ENCODE measurements around the gene GLP1R. TPM values are rescaled to one million over a fixed set of nuclear protein-coding genes. Genes with fewer than 3 reads are reported as not detected.

Gene GLP1R
- total and polyA plus RNA-seq, 2 donors from 2014 or later = 0.13 to 0.22 TPM

- Histone ChIP-seq H3K27ac (ENCODE audit: low read depth in 2 of 2, low read length in 2 of 2) (no peak overlapping the region), H3K4me1 (ENCODE audit: control insufficient read depth in 2 of 3, insufficient read depth in 2 of 3, low read depth in 1 of 3, low read length in 3 of 3) (no peaks in the 10 kb centered on the region), H3K36me3 (ENCODE audit: control insufficient read depth in 2 of 3, insufficient read depth in 3 of 3, low read length in 3 of 3) (no peaks in the 10 kb centered on the region), H3K9ac (ENCODE audit: low read length in 3 of 3) (no peak overlapping the region), H3K9me3 (ENCODE audit: control insufficient read depth in 2 of 3, insufficient read depth in 1 of 3, low read length in 3 of 3) (no peaks in the 10 kb centered on the region), H3K27me3 (ENCODE audit: control insufficient read depth, insufficient read depth, low read length) (no peaks in the 10 kb centered on the region), H3K4me3 (ENCODE audit: low read length in 3 of 3) (no peak overlapping the region)
- FAIRE-seq (no peak), DNase-seq (no peak)
- intact Hi-C loops (cut with DNase I) = no loop called here
- TF ChIP-seq, protein P1, sequence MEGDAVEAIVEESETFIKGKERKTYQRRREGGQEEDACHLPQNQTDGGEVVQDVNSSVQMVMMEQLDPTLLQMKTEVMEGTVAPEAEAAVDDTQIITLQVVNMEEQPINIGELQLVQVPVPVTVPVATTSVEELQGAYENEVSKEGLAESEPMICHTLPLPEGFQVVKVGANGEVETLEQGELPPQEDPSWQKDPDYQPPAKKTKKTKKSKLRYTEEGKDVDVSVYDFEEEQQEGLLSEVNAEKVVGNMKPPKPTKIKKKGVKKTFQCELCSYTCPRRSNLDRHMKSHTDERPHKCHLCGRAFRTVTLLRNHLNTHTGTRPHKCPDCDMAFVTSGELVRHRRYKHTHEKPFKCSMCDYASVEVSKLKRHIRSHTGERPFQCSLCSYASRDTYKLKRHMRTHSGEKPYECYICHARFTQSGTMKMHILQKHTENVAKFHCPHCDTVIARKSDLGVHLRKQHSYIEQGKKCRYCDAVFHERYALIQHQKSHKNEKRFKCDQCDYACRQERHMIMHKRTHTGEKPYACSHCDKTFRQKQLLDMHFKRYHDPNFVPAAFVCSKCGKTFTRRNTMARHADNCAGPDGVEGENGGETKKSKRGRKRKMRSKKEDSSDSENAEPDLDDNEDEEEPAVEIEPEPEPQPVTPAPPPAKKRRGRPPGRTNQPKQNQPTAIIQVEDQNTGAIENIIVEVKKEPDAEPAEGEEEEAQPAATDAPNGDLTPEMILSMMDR (IDR thresholded peaks at IDR 0.05; ENCODE audit: borderline replicate concordance, extremely low read depth, insufficient read depth) = no peak
These were observed 5.4 kb downstream of the GLP1R start for GRCh38 chr6:39053854-39054576.

DNA sequence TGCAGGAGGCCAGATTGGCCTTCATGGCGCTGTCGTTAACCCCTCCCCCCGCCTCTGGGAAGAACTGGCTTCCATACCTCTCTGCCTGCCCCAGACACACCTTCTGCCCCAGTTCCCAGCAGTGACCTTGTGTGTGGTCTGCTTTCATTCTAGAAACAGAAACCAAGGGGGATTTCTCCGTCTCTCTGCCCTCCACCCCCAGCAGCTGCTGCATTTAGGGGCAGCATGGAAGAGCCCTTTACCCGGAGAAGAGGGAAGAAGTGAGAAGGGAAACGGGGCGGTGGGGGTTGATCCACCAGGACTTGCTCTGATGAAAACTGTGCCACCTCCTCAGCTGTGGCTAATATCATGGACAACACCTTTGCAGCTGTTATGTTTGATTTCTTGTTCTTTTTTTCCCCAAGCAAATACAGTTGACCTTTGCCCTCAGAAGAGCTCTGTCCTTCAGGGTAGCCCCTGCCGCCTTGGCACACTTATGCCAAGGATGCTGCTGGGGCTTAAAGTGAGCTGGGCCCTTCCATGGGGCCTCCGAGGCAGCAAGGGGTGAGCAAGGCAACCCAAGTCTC, 6.1 kb downstream of the GLP1R start:
- Histone ChIP-seq H3K9me3 (ENCODE audit: control insufficient read depth in 2 of 3, insufficient read depth in 1 of 3, low read length in 3 of 3) (no peaks in the 10 kb centered on the region), H3K27ac (ENCODE audit: low read depth in 2 of 2, low read length in 2 of 2) (no peak overlapping the region), H3K9ac (ENCODE audit: low read length in 3 of 3) (no peak overlapping the region), H3K36me3 (ENCODE audit: control insufficient read depth in 2 of 3, insufficient read depth in 3 of 3, low read length in 3 of 3) (no peaks in the 10 kb centered on the region), H3K27me3 (ENCODE audit: control insufficient read depth, insufficient read depth, low read length) (no peaks in the 10 kb centered on the region), H3K4me3 (ENCODE audit: low read length in 3 of 3) (no peak overlapping the region), H3K4me1 (ENCODE audit: control insufficient read depth in 2 of 3, insufficient read depth in 2 of 3, low read depth in 1 of 3, low read length in 3 of 3) (no peaks in the 10 kb centered on the region)
- FAIRE-seq (no peak), DNase-seq (no peak)
- TF ChIP-seq, protein P1 (IDR thresholded peaks at IDR 0.05; ENCODE audit: borderline replicate concordance, extremely low read depth, insufficient read depth) = no peak
- intact Hi-C loops (cut with DNase I) = no loop called here

DNA sequence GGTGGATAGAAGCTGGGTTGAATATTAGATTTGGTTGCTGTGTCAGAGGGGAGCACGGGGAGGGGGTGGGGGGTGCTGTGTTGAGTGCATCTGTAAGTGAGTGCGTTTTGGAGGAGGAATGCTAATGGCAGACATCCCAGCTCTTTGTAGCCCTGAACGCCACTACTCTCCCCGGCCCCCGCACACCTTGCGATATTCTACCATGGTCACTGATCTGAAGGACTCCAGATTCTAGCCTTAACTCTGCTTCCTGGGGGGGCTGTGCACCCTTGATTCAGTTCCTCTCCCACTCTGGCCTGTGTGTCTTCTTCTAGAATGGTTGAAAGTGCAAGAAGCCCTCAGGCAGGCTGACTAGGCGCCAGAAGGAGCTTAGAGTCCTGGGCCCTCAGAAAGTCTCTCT, 7.1 kb downstream of the GLP1R start:
- no peaks in the 10 kb centered on the region for H3K4me1 ChIP-seq (ENCODE audit: control insufficient read depth in 2 of 3, insufficient read depth in 2 of 3, low read depth in 1 of 3, low read length in 3 of 3)
- no peaks in the 10 kb centered on the region for H3K27me3 ChIP-seq (ENCODE audit: control insufficient read depth, insufficient read depth, low read length)
- TF ChIP-seq, protein P1 (IDR thresholded peaks at IDR 0.05; ENCODE audit: borderline replicate concordance, extremely low read depth, insufficient read depth) = no peak
- FAIRE-seq (no peak), DNase-seq (no peak)
- no peak overlapping the region for H3K4me3 ChIP-seq (ENCODE audit: low read length in 3 of 3)
- no peak overlapping the region for H3K27ac ChIP-seq (ENCODE audit: low read depth in 2 of 2, low read length in 2 of 2)
- H3K36me3 ChIP-seq (ENCODE audit: control insufficient read depth in 2 of 3, insufficient read depth in 3 of 3, low read length in 3 of 3) = no peaks in the 10 kb centered on the region
- intact Hi-C loops (cut with DNase I) = no loop called here
- no peaks in the 10 kb centered on the region for H3K9me3 ChIP-seq (ENCODE audit: control insufficient read depth in 2 of 3, insufficient read depth in 1 of 3, low read length in 3 of 3)
- H3K9ac ChIP-seq (ENCODE audit: low read length in 3 of 3) = no peak overlapping the region
